Endothelial cell of umbilical vein (primary cell): ENCODE measurements around the gene ACSBG1. TPM values are rescaled to one million over a fixed set of nuclear protein-coding genes. Genes with fewer than 3 reads are reported as not detected.

ENCODE experiments used
- BruUV-seq: library from RNA; stranded (reverse); fragments of 400-500 nt; replicated peaks from 2 replicates; lab custom pipeline; 2021; lab: Mats Ljungman, UMichigan
- CTCF ChIA-PET: fragments of 300-600, 350-600 bp; sonication (Branson Sonifier 250); formaldehyde crosslinking; loops from one replicate; lab custom pipeline; 2021; ENCODE audit warnings: antibody characterized with exemption, inconsistent platforms; lab: Charles Lee
- POLR2A ChIA-PET: fragments of 300-600, 350-600 bp; sonication (Branson Sonifier 250); formaldehyde crosslinking; loops from one replicate; lab custom pipeline; 2021; ENCODE audit warnings: antibody characterized with exemption, inconsistent platforms; lab: Charles Lee
- DNase-seq: peaks from one replicate; pipeline ENCODE4 v3.0.0-alpha.2; 2011; ENCODE audit warnings: low read depth, low spot score
- FAIRE-seq: peaks from 2 replicates; lab custom pipeline; 2011; peaks lifted over from hg19 to GRCh38; lab: Jason Lieb, UNC
- H2AFZ ChIP-seq: 2 replicates; pipeline ENCODE4 v1.6.0; 2012; ENCODE audit warnings: low read depth, low read length, control low read depth, inconsistent platforms
- H3K27ac ChIP-seq: 2 replicates; pipeline ENCODE4 v1.5.1; 2011; ENCODE audit warnings: low read depth, mild to moderate bottlenecking, control low read depth, low read length, moderate library complexity; ENCODE audit not compliant: insufficient read depth
- H3K27me3 ChIP-seq, 2 experiments: 2 replicates each; pipeline versions ENCODE4 v1.6.0 to v1.6.1; 2011; ENCODE audit warnings: low read length in 2 of 2, mixed read lengths in 1 of 2; ENCODE audit not compliant: control insufficient read depth in 2 of 2, insufficient read depth in 2 of 2
- H3K36me3 ChIP-seq, 2 experiments: 2 replicates in 1 of 2; 3 replicates in 1 of 2; pipeline ENCODE4 v1.5.1; 2011; ENCODE audit warnings: low read length in 2 of 2, mild to moderate bottlenecking in 1 of 2, moderate library complexity in 1 of 2; ENCODE audit not compliant: control insufficient read depth in 2 of 2, insufficient read depth in 2 of 2; ENCODE audit errors: extremely low read depth in 1 of 2
- H3K4me1 ChIP-seq: 3 replicates; pipeline ENCODE4 v1.5.1; 2011; ENCODE audit warnings: mild to moderate bottlenecking, low read length; ENCODE audit not compliant: control insufficient read depth, insufficient read depth; ENCODE audit errors: extremely low read depth
- H3K4me2 ChIP-seq: 2 replicates; pipeline ENCODE4 v1.6.1; 2011; ENCODE audit warnings: low read length, control low read depth, mixed read lengths; ENCODE audit not compliant: insufficient read depth
- H3K4me3 ChIP-seq, 3 experiments: fragments of 200-600 bp in 1 of 3; sonication (generic), shearing (Covaris generic) in 1 of 3; replicated peaks in 1 of 3; 2 replicates each; pipeline ENCODE4 v1.5.1; 2011 to 2016; ENCODE audit warnings: control low read depth in 3 of 3, low read length in 3 of 3, mild to moderate bottlenecking in 2 of 3, inconsistent platforms in 1 of 3, low read depth in 1 of 3, moderate library complexity in 1 of 3; ENCODE audit not compliant: insufficient read depth in 1 of 3
- H3K79me2 ChIP-seq: 2 replicates; pipeline ENCODE4 v1.6.0; 2012; ENCODE audit warnings: low read length, inconsistent platforms; ENCODE audit not compliant: control insufficient read depth, insufficient read depth
- H3K9ac ChIP-seq: replicated peaks from 2 replicates; pipeline ENCODE3; 2011; ENCODE audit warnings: low read length, control low read depth; ENCODE audit not compliant: insufficient read depth; ENCODE audit errors: extremely low read depth
- H3K9me1 ChIP-seq: replicated peaks from 3 replicates; pipeline ENCODE4 v1.6.0; 2011; ENCODE audit warnings: mild to moderate bottlenecking, low read length; ENCODE audit not compliant: control insufficient read depth, insufficient read depth; ENCODE audit errors: extremely low read depth
- H3K9me3 ChIP-seq: replicated peaks from 2 replicates; pipeline ENCODE4 v1.5.1; 2012; ENCODE audit warnings: low read length, inconsistent platforms; ENCODE audit not compliant: control insufficient read depth, insufficient read depth
- H4K20me1 ChIP-seq: replicated peaks from 2 replicates; pipeline ENCODE3; 2011; ENCODE audit warnings: mild to moderate bottlenecking, low read length; ENCODE audit not compliant: control insufficient read depth, insufficient read depth; ENCODE audit errors: extremely low read depth
- EZH2 ChIP-seq: IDR thresholded peaks from 2 replicates; pipeline ENCODE4 v1.6.1; 2012; ENCODE audit warnings: borderline replicate concordance, low read depth, mild to moderate bottlenecking, moderate library complexity, low read length, inconsistent platforms; ENCODE audit not compliant: severe bottlenecking
- FOS ChIP-seq: IDR thresholded peaks from 2 replicates; pipeline ENCODE4 v1.6.1; 2011; ENCODE audit warnings: mild to moderate bottlenecking, low read length, moderate library complexity, borderline replicate concordance; ENCODE audit not compliant: insufficient read depth
- GATA2 ChIP-seq: IDR thresholded peaks from 2 replicates; pipeline ENCODE4 v1.7.0; 2011; ENCODE audit warnings: low read depth, mild to moderate bottlenecking, moderate library complexity, mixed read lengths, low read length; ENCODE audit not compliant: insufficient read length, insufficient read depth
- JUN ChIP-seq: IDR thresholded peaks from 2 replicates; pipeline ENCODE4 v1.6.1; 2011; ENCODE audit warnings: borderline replicate concordance, low read depth; ENCODE audit not compliant: insufficient read length, insufficient read depth
- MYC ChIP-seq: IDR thresholded peaks from one replicate; pipeline ENCODE4 v1.6.1; 2011; ENCODE audit warnings: mild to moderate bottlenecking, low read depth, low read length
- POLR2A ChIP-seq: IDR thresholded peaks from 2 replicates; pipeline ENCODE4 v1.6.1; 2012; ENCODE audit warnings: low read depth, mild to moderate bottlenecking, control low read depth, low read length
- POLR2AphosphoS5 ChIP-seq: IDR thresholded peaks from 2 replicates; pipeline ENCODE4 v1.6.1; 2012; ENCODE audit warnings: low read depth, mild to moderate bottlenecking, control low read depth, low read length, moderate library complexity; ENCODE audit not compliant: insufficient read depth
- dilution Hi-C: fragments of 300-500 bp; cut with MboI; formaldehyde crosslinking; loops from one replicate; pipeline ENCODE4 v1.15.0; 2019; ENCODE audit warnings: low sequenced_read_pairs; ENCODE audit not compliant: extremely low pct_ligation_motif_present
- intact Hi-C: fragments of 100-400 bp; cut with micrococcal nuclease; formaldehyde crosslinking; loops from one replicate; pipeline ENCODE4 v1.10.0; 2022
- polyA plus RNA-seq, 4 experiments: library from polyadenylated mRNA; depleted of rRNA in 3 of 4; stranded (reverse) in 3 of 4; unstranded in 1 of 4; fragments of >200 nt; gene quantifications; 2 replicates each; pipeline versions ENCODE4 v1.2.1 to v1.2.3, GENCODE V29; 2011 to 2012; ENCODE audit warnings: missing spikeins in 1 of 4
- total RNA-seq: library from RNA; stranded (reverse); gene quantifications from 2 replicates; pipeline ENCODE4 v1.2.3, GENCODE V29; 2021
- TF ChIP-seq, protein P1 (sequence below), 2 donors: IDR thresholded peaks; 1 replicate in 1 of 2; 2 replicates in 1 of 2; pipeline ENCODE4 v1.5.1; 2011; ENCODE audit warnings: low read length in 2 of 2, mild to moderate bottlenecking in 2 of 2, moderate library complexity in 2 of 2, control low read depth in 1 of 2, inconsistent platforms in 1 of 2, low read depth in 1 of 2; ENCODE audit not compliant: insufficient read depth in 1 of 2; ENCODE audit errors: extremely low read depth in 1 of 2
- TF ChIP-seq, protein P2 (sequence below): IDR thresholded peaks from 2 replicates; pipeline ENCODE4 v1.6.1; 2011; ENCODE audit not compliant: insufficient read depth, insufficient read length

Gene ACSBG1
- total and polyA plus RNA-seq, 2 donors (not counting 3 experiments of a cell fraction or from before 2014, with no cell fraction given) = not detected

DNA sequence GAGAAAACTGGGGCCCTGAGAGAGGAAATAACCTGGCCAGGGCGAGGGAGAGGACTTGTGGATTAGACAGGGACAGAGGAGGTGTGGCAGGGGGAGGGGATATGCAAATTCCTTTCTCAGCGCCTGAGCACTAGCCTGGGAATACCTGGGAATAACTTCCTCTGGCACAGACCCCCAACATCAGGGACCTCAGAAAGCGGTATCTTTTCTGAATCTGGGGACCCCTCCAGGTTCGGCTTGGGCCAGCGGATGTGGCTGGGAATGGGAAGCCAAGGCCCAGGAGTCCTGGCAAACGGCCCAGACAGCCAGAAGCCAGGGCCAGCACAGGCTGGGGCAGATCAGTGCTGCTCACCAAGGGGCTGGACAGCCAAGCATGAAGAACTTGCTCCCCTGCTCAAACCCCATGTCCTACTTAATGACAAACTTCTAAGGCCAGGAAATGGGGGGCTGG is 9.2 kb upstream of the ACSBG1 start:
- ChIA-PET CTCF (interaction anchor here (1.1 to 10.1 kb wide), 2 partner anchors 133 to 285 kb away, joined by 3 to 237 read pairs; no protein-coding TSS in a partner anchor), POLR2A (no interaction called here)
- dilution Hi-C loops = no loop called here
- Histone ChIP-seq H3K27ac (no peak overlapping the region), H3K4me1 (no peaks in the 10 kb centered on the region), H3K9ac (no peak overlapping the region), H2AFZ (no peak overlapping the region), H3K27me3 (peaks cover 0 to 4% of the 10 kb centered on the region in 2 experiments), H4K20me1 (no peaks in the 10 kb centered on the region), H3K36me3 (no peaks in the 10 kb centered on the region), H3K9me1 (no peaks in the 10 kb centered on the region), H3K9me3 (no peaks in the 10 kb centered on the region), H3K79me2 (no peaks in the 10 kb centered on the region), H3K4me2 (no peak overlapping the region), H3K4me3 (no peak overlapping the region)
- intact Hi-C loops = no loop called here
- no peak for FAIRE-seq
- BruUV-seq = no TSS peak
- TF ChIP-seq FOS (no peak), MYC (no peak), EZH2 (no peak), GATA2 (no peak), POLR2AphosphoS5 (no peak), JUN (no peak), POLR2A (no peak)
- TF ChIP-seq, protein P1, sequence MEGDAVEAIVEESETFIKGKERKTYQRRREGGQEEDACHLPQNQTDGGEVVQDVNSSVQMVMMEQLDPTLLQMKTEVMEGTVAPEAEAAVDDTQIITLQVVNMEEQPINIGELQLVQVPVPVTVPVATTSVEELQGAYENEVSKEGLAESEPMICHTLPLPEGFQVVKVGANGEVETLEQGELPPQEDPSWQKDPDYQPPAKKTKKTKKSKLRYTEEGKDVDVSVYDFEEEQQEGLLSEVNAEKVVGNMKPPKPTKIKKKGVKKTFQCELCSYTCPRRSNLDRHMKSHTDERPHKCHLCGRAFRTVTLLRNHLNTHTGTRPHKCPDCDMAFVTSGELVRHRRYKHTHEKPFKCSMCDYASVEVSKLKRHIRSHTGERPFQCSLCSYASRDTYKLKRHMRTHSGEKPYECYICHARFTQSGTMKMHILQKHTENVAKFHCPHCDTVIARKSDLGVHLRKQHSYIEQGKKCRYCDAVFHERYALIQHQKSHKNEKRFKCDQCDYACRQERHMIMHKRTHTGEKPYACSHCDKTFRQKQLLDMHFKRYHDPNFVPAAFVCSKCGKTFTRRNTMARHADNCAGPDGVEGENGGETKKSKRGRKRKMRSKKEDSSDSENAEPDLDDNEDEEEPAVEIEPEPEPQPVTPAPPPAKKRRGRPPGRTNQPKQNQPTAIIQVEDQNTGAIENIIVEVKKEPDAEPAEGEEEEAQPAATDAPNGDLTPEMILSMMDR (IDR thresholded peaks at IDR 0.05; ENCODE audit: extremely low read depth in 1 of 2, insufficient read depth in 1 of 2, low read depth in 1 of 2, low read length in 2 of 2) = no peak
- TF ChIP-seq, protein P2, sequence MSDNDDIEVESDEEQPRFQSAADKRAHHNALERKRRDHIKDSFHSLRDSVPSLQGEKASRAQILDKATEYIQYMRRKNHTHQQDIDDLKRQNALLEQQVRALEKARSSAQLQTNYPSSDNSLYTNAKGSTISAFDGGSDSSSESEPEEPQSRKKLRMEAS = no peak
- DNase-seq = no peak
